H1 (cell line): Measurements from ENCODE around the gene WNK4. TPM values are rescaled to one million over a fixed set of nuclear protein-coding genes. Genes with fewer than 3 reads are reported as not detected.

Source experiments
- CTCF ChIA-PET: fragments of 300-600 bp; sonication (Branson Sonifier 250); formaldehyde crosslinking; loops from one replicate; lab custom pipeline; 2021; ENCODE audit not compliant: partially characterized antibody; lab: Charles Lee
- POLR2A ChIA-PET: fragments of 300-600 bp; sonication (Branson Sonifier 250); formaldehyde crosslinking; loops from one replicate; lab custom pipeline; 2021; ENCODE audit warnings: inconsistent platforms; ENCODE audit not compliant: partially characterized antibody; lab: Charles Lee
- DNase-seq, 2 experiments: peaks; one replicate each; pipeline versions ENCODE4 v3.0.0 to v3.0.0-alpha.2; 2010 to 2022; ENCODE audit warnings: low spot score in 2 of 2, low read depth in 1 of 2, mixed read lengths in 1 of 2
- FAIRE-seq: peaks from 2 replicates; lab custom pipeline; 2011; peaks lifted over from hg19 to GRCh38; lab: Jason Lieb, UNC
- H2AFZ ChIP-seq: 2 replicates; pipeline ENCODE4 v1.8.1; 2012; ENCODE audit warnings: low read length, inconsistent platforms
- H2AK5ac ChIP-seq: 2 replicates; pipeline ENCODE4 v1.6.1; 2013; ENCODE audit warnings: low read depth, low read length
- H2BK120ac ChIP-seq: replicated peaks from 2 replicates; pipeline ENCODE3; 2013; ENCODE audit warnings: low read depth, low read length, inconsistent platforms
- H2BK12ac ChIP-seq: 2 replicates; pipeline ENCODE4 v1.6.1; 2013; ENCODE audit warnings: low read depth, low read length
- H2BK15ac ChIP-seq: 2 replicates; pipeline ENCODE4 v1.6.1; 2013; ENCODE audit warnings: low read length
- H2BK20ac ChIP-seq: 2 replicates; pipeline ENCODE4 v1.6.1; 2013; ENCODE audit warnings: low read length
- H2BK5ac ChIP-seq: 2 replicates; pipeline ENCODE4 v1.6.1; 2013; ENCODE audit warnings: low read depth, low read length
- H3K14ac ChIP-seq: 2 replicates; pipeline ENCODE4 v1.6.1; 2013; ENCODE audit warnings: inconsistent platforms; ENCODE audit not compliant: insufficient read length
- H3K18ac ChIP-seq: 2 replicates; pipeline ENCODE4 v1.6.1; 2013; ENCODE audit warnings: low read length; ENCODE audit errors: extremely low read depth
- H3K23ac ChIP-seq: 2 replicates; pipeline ENCODE4 v1.6.1; 2013; ENCODE audit warnings: inconsistent platforms; ENCODE audit not compliant: insufficient read length
- H3K23me2 ChIP-seq: 2 replicates; pipeline ENCODE4 v1.6.1; 2013; ENCODE audit warnings: low read depth, low read length
- H3K27ac ChIP-seq: 2 replicates; pipeline ENCODE4 v1.6.1; 2011; ENCODE audit warnings: low read depth, low read length, inconsistent platforms
- H3K27me3 ChIP-seq, 4 experiments: replicated peaks in 1 of 4; 1 replicate in 1 of 4; 2 replicates in 3 of 4; pipeline versions ENCODE4 v1.6.1 to v1.8.1; 2011 to 2013; ENCODE audit warnings: low read length in 3 of 4, mild to moderate bottlenecking in 3 of 4, inconsistent platforms in 2 of 4, mixed read lengths in 2 of 4, moderate library complexity in 1 of 4; ENCODE audit not compliant: control insufficient read depth in 3 of 4, insufficient read depth in 3 of 4; ENCODE audit errors: extremely low read depth in 1 of 4
- H3K36me3 ChIP-seq, 4 experiments: 2 replicates each; pipeline versions ENCODE4 v1.6.1 to v1.8.1; 2011 to 2013; ENCODE audit warnings: mild to moderate bottlenecking in 4 of 4, low read length in 3 of 4, moderate library complexity in 2 of 4, control low read depth in 1 of 4, inconsistent platforms in 1 of 4; ENCODE audit not compliant: insufficient read depth in 4 of 4, control insufficient read depth in 2 of 4
- H3K4ac ChIP-seq: replicated peaks from 2 replicates; pipeline ENCODE3; 2013; ENCODE audit warnings: low read length, low read depth, mixed read lengths, inconsistent platforms; ENCODE audit not compliant: insufficient read length
- H3K4me1 ChIP-seq, 4 experiments: replicated peaks in 1 of 4; 1 replicate in 1 of 4; 2 replicates in 3 of 4; pipeline versions ENCODE4 v1.6.1 to v1.8.1; 2011 to 2013; ENCODE audit warnings: low read length in 3 of 4, inconsistent platforms in 2 of 4, mixed read lengths in 1 of 4; ENCODE audit not compliant: insufficient read depth in 4 of 4, control insufficient read depth in 3 of 4
- H3K4me2 ChIP-seq, 2 experiments: 2 replicates each; pipeline versions ENCODE4 v1.6.1 to v1.8.1; 2011 to 2013; ENCODE audit warnings: low read depth in 2 of 2, low read length in 2 of 2, control low read depth in 1 of 2, inconsistent platforms in 1 of 2, mild to moderate bottlenecking in 1 of 2; ENCODE audit not compliant: insufficient read depth in 1 of 2
- H3K4me3 ChIP-seq, 4 experiments: fragments of 200-600, 300-600 bp in 1 of 4; sonication (generic), shearing (Covaris generic), sonication (Bioruptor Twin) in 1 of 4; 2 replicates each; pipeline versions ENCODE4 v1.5.1 to v1.8.1; 2011 to 2016; ENCODE audit warnings: low read length in 4 of 4, low read depth in 3 of 4, control low read depth in 2 of 4, inconsistent platforms in 2 of 4, mild to moderate bottlenecking in 2 of 4, mixed read lengths in 1 of 4, moderate library complexity in 1 of 4; ENCODE audit not compliant: insufficient read depth in 2 of 4; ENCODE audit errors: extremely low read depth in 1 of 4
- H3K56ac ChIP-seq: replicated peaks from 2 replicates; pipeline ENCODE3; 2013; ENCODE audit warnings: low read depth, mild to moderate bottlenecking, mixed read lengths, low read length, inconsistent platforms; ENCODE audit not compliant: insufficient read length
- H3K79me1 ChIP-seq: 2 replicates; pipeline ENCODE4 v1.6.1; 2013; ENCODE audit warnings: low read depth, low read length, control low read depth
- H3K79me2 ChIP-seq, 2 experiments: 2 replicates each; pipeline versions ENCODE4 v1.6.1 to v1.8.1; 2012 to 2013; ENCODE audit warnings: low read length in 2 of 2, mild to moderate bottlenecking in 2 of 2, inconsistent platforms in 1 of 2; ENCODE audit not compliant: insufficient read depth in 2 of 2, control insufficient read depth in 1 of 2
- H3K9ac ChIP-seq, 4 experiments: replicated peaks in 1 of 4; 1 replicate in 1 of 4; 2 replicates in 3 of 4; pipeline versions ENCODE4 v1.6.1 to v1.8.1; 2011 to 2013; ENCODE audit warnings: low read depth in 3 of 4, low read length in 3 of 4, control low read depth in 2 of 4, mild to moderate bottlenecking in 2 of 4, moderate library complexity in 2 of 4, inconsistent platforms in 1 of 4; ENCODE audit errors: extremely low read depth in 1 of 4
- H3K9me3 ChIP-seq, 2 experiments: 2 replicates each; pipeline versions ENCODE4 v1.6.1 to v1.8.1; 2012 to 2013; ENCODE audit warnings: mild to moderate bottlenecking in 2 of 2, moderate library complexity in 2 of 2, control low read depth in 1 of 2, inconsistent platforms in 1 of 2, low read depth in 1 of 2, low read length in 1 of 2, mixed read lengths in 1 of 2; ENCODE audit not compliant: insufficient read depth in 2 of 2
- H4K20me1 ChIP-seq, 2 experiments: replicated peaks in 1 of 2; 2 replicates each; pipeline versions ENCODE3 to v1.8.1; 2011 to 2013; ENCODE audit warnings: inconsistent platforms in 2 of 2, low read length in 2 of 2, mild to moderate bottlenecking in 1 of 2; ENCODE audit not compliant: insufficient read depth in 2 of 2, control insufficient read depth in 1 of 2
- H4K5ac ChIP-seq: 2 replicates; pipeline ENCODE4 v1.6.1; 2013; ENCODE audit warnings: low read length, low read depth, mixed read lengths, inconsistent platforms; ENCODE audit not compliant: insufficient read length
- H4K8ac ChIP-seq: 2 replicates; pipeline ENCODE4 v1.8.0; 2013; ENCODE audit warnings: mild to moderate bottlenecking, moderate library complexity, low read length, inconsistent platforms; ENCODE audit not compliant: insufficient read depth; ENCODE audit errors: extremely low read depth
- H4K91ac ChIP-seq: replicated peaks from 2 replicates; pipeline ENCODE3; 2013; ENCODE audit warnings: low read length, mixed read lengths, inconsistent platforms; ENCODE audit not compliant: insufficient read length
- BACH1 ChIP-seq: IDR thresholded peaks from 2 replicates; pipeline ENCODE4 v1.6.1; 2012; ENCODE audit warnings: low read length, improper control_type of control experiment
- HDAC2 ChIP-seq, 2 experiments: fragments of 300-600 bp in 1 of 2; sonication (generic) in 1 of 2; IDR thresholded peaks; 2 replicates each; pipeline ENCODE4 v1.6.1; 2011 to 2012; ENCODE audit warnings: low read depth in 2 of 2, low read length in 2 of 2, mild to moderate bottlenecking in 2 of 2, moderate library complexity in 2 of 2, borderline replicate concordance in 1 of 2, inconsistent platforms in 1 of 2
- TEAD4 ChIP-seq: IDR thresholded peaks from 2 replicates; pipeline ENCODE4 v1.6.1; 2012; ENCODE audit warnings: low read depth, low read length, inconsistent platforms, mixed read lengths
- YY1 ChIP-seq: IDR thresholded peaks from 2 replicates; pipeline ENCODE4 v1.6.1; 2011; ENCODE audit warnings: low read depth, mild to moderate bottlenecking, low read length
- WGBS, 2 experiments: shearing (Covaris generic) in 1 of 2; methylation state at CpG; one replicate each; pipeline versions ENCODE4 v1.1.6 to v1.1.7; 2013 to 2015; ENCODE audit warnings: low lambda C conversion rate in 2 of 2, mixed read lengths in 2 of 2, inconsistent platforms in 1 of 2, low coverage in 1 of 2, missing lambda C conversion rate in 1 of 2; ENCODE audit not compliant: insufficient replicate concordance in 2 of 2, insufficient coverage in 1 of 2, insufficient read length in 1 of 2; ENCODE audit errors: extremely low coverage in 1 of 2, missing lambda C conversion rate in 1 of 2; 5-methylcytosine and 5-hydroxymethylcytosine counted together
- polyA plus RNA-seq, 7 experiments: library from polyadenylated mRNA; depleted of rRNA in 3 of 7; stranded (reverse) in 5 of 7; unstranded in 2 of 7; fragments of >200 nt in 5 of 7; fragments of 200-250 nt in 2 of 7; gene quantifications; 1 replicate in 5 of 7; 2 replicates in 1 of 7; 4 replicates in 1 of 7; pipeline versions ENCODE4 v1.2.1 to v1.2.3, GENCODE V29; 2011 to 2013; ENCODE audit warnings: missing spikeins in 2 of 7, mixed read lengths in 2 of 7
- total RNA-seq: library from RNA; stranded (reverse); fragmentation: NEBNext Ultra II Directional; extraction: Animal tissue kit (Norgen Biotek cat#: 25700); gene quantifications from 2 replicates; pipeline ENCODE4 v1.2.1, GENCODE V29; 2021

Gene WNK4
- total and polyA plus RNA-seq, 2 of the 8 experiments (the other 6 are each of a cell fraction or from before 2014, with no cell fraction given), result 0.21 to 1.7 TPM

DNA sequence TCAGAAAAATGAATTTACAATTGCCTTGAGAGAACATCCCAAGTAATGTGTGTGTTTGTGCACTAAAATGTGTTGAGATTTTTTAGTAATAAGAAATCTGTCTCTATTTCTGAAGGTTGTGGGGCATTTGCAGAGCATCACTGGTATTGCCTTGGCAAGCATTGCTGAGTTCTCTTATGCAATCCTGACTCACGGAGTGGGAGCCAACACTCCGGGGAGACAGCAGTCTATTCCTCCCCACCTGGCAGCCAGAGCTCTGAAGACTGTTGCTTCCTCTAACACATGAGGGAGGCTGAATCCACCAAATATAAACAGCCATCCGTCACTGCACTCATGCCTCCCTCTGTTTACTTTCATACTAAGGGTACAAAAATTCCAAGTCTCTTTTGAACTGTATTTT lies 28.8 kb downstream of the WNK4 start:
- no peak overlapping the region for H4K5ac ChIP-seq
- CTCF ChIA-PET, result interaction anchor here (4.3 kb wide), 1 partner anchor 10 kb away, joined by 24 read pairs; no protein-coding TSS in a partner anchor

More for the DNA sequence above, 28.8 kb downstream of the WNK4 start:
- Histone ChIP-seq H3K23ac (no peak overlapping the region), H2AK5ac (no peak overlapping the region), H4K20me1 (no peaks in the 10 kb centered on the region), H3K4me1 (no peaks in the 10 kb centered on the region), H2BK120ac (no peak overlapping the region), H4K8ac (no peak overlapping the region), H3K79me1 (no peaks in the 10 kb centered on the region), H3K14ac (no peak overlapping the region), H3K9me3 (no peaks in the 10 kb centered on the region), H2BK12ac (no peak overlapping the region), H3K4ac (no peak overlapping the region), H3K4me2 (no peak overlapping the region), H3K18ac (no peak overlapping the region), H2BK5ac (no peak overlapping the region), H2AFZ (no peak overlapping the region), H4K91ac (no peak overlapping the region), H3K27me3 (peaks cover 0 to 1% (median 0%) of the 10 kb centered on the region in 4 experiments; a peak in 1 of 7 replicates), H3K27ac (no peak overlapping the region), H3K79me2 (no peaks in the 10 kb centered on the region), H3K36me3 (peaks cover 3 to 23% (median 15%) of the 10 kb centered on the region in 4 experiments; a peak in 7 of 8 replicates), H3K56ac (no peak overlapping the region), H3K9ac (no peak overlapping the region), H3K23me2 (no peaks in the 10 kb centered on the region), H2BK20ac (no peak overlapping the region), H3K4me3 (no peak overlapping the region), H2BK15ac (no peak overlapping the region)
- no peak for FAIRE-seq
- POLR2A ChIA-PET, result interaction anchor here (0.7 kb wide), 2 partner anchors 13 to 68 kb away, joined by 3 read pairs; no protein-coding TSS in a partner anchor
- no peak for TF ChIP-seq YY1
- no peak for TF ChIP-seq HDAC2 (IDR thresholded peaks at IDR 0.05; ENCODE audit: borderline replicate concordance in 1 of 2, low read depth in 2 of 2, low read length in 2 of 2)
- no peak for TF ChIP-seq TEAD4
- TF ChIP-seq BACH1, result no peak
- WGBS, 2 experiments, result 94% methylated on average over 3 of the region's 3 CpGs; no CpG with 5 or more reads in 1 of the 2 experiments
- DNase-seq, result no peak
